Frontal cortex (tissue), 4 donors: ENCODE measurements around the gene NR2C2AP. TPM values are rescaled to one million over a fixed set of nuclear protein-coding genes. Genes with fewer than 3 reads are reported as not detected.
"Not testable (repeated sequence)": the region's sequence is repeated elsewhere in the genome, so short reads cannot be mapped to it uniquely, and the experiment has no call there.

Source experiments
- DNase-seq, 2 donors: peaks; one replicate each; pipeline ENCODE4 v3.0.0; 2012; ENCODE audit warnings: low spot score in 2 of 2
- FAIRE-seq: peaks from 2 replicates; lab custom pipeline; 2012; peaks lifted over from hg19 to GRCh38; lab: Jason Lieb, UNC
- total RNA-seq: library from RNA; depleted of rRNA; stranded (reverse); fragments of >200 nt; gene quantifications from one replicate; pipeline ENCODE4 v1.2.3, GENCODE V29; 2014
- donor health status: control.
- donor health status: control.
- donor health status: control.

Gene NR2C2AP
- total RNA-seq, 1 donor from 2014 or later = 9.0 TPM

- FAIRE-seq = no peak
- no peak for DNase-seq
These were observed 11.5 kb downstream of the NR2C2AP start for GRCh38 chr19:19191768-19192077.

- FAIRE-seq = no peak
These were observed 16.5 kb downstream of the NR2C2AP start for GRCh38 chr19:19186742-19187141.

GRCh38 chr19:19185853-19186740 is 17.1 kb downstream of the NR2C2AP start:
- no peak for DNase-seq
- FAIRE-seq = no peak

More at GRCh38 chr19:19186742-19187141, 16.5 kb downstream of the NR2C2AP start:
- DNase-seq = no peak

GRCh38 chr19:19181488-19181998 is 21.7 kb downstream of the NR2C2AP start:
- FAIRE-seq = no peak
- DNase-seq = no peak

GRCh38 chr19:19179548-19180441 is 23.4 kb downstream of the NR2C2AP start:
- no peak for DNase-seq
- no peak for FAIRE-seq

- DNase-seq = no peak
- no peak for FAIRE-seq
These were observed 26.3 kb downstream of the NR2C2AP start for GRCh38 chr19:19176950-19177349.

- not testable (repeated sequence) for DNase-seq, FAIRE-seq
These were observed 30.0 kb downstream of the NR2C2AP start for GRCh38 chr19:19173243-19173642.

- FAIRE-seq (no peak), DNase-seq (no peak)
These were observed 31.2 kb downstream of the NR2C2AP start for GRCh38 chr19:19171821-19172532.

GRCh38 chr19:19170873-19171672 is 32.1 kb downstream of the NR2C2AP start:
- no peak for DNase-seq
- no peak for FAIRE-seq

GRCh38 chr19:19170053-19170872 is 33.0 kb downstream of the NR2C2AP start, which contains the start of gene MEF2B:
Gene MEF2B, minus strand, starts transcription at chr19:19170263. Its CDS starts 19,528 bp downstream, at chr19:19150735.
- FAIRE-seq (no peak), DNase-seq (peak; percentile 69 to 85)

- FAIRE-seq = no peak
These were observed 33.8 kb downstream of the NR2C2AP start for GRCh38 chr19:19169236-19170052.

GRCh38 chr19:19167612-19168011 is 35.6 kb downstream of the NR2C2AP start:
- DNase-seq = no peak
- FAIRE-seq = no peak

More at GRCh38 chr19:19169236-19170052, 33.8 kb downstream of the NR2C2AP start:
- DNase-seq = no peak

GRCh38 chr19:19165396-19165795 is 37.8 kb downstream of the NR2C2AP start:
- FAIRE-seq = no peak
- no peak for DNase-seq

GRCh38 chr19:19162495-19162894 is 40.7 kb downstream of the NR2C2AP start:
- no peak for FAIRE-seq
- DNase-seq = no peak

GRCh38 chr19:19160461-19161035 is 42.7 kb downstream of the NR2C2AP start:
- FAIRE-seq = no peak
- DNase-seq = no peak

GRCh38 chr19:19159534-19159933 is 43.7 kb downstream of the NR2C2AP start:
- FAIRE-seq = no peak

GRCh38 chr19:19157808-19158207 is 45.4 kb downstream of the NR2C2AP start:
- no peak for FAIRE-seq

More at GRCh38 chr19:19159534-19159933, 43.7 kb downstream of the NR2C2AP start:
- no peak for DNase-seq

More at GRCh38 chr19:19157808-19158207, 45.4 kb downstream of the NR2C2AP start:
- no peak for DNase-seq
